ENCODE data around the gene SPIRE2.

SPIRE2 gene

GRCh38 chr16:89864527-89864820 is 36.2 kb downstream of the SPIRE2 start:
- CTCF ChIA-PET = interaction anchor here (0.7 to 7.9 kb wide), 4 partner anchors 9 to 165 kb away, joined by 3 to 68 read pairs (median 42); partner anchors contain the start of genes SPATA2L and TCF25
- DNase-seq (ENCODE audit: extremely low spot score) = no peak
- POLR2A ChIA-PET = no interaction called here
- no peak for TF ChIP-seq CTCF (IDR thresholded peaks at IDR 0.05; ENCODE audit: control extremely low read depth, extremely low read depth, low read depth, missing control alignments)

- no peak for TF ChIP-seq CTCF (IDR thresholded peaks at IDR 0.05; ENCODE audit: control extremely low read depth, extremely low read depth, low read depth, missing control alignments)
Observed at GRCh38 chr16:89867918-89868317, 39.6 kb downstream of the SPIRE2 start.

GRCh38 chr16:89869911-89870310 is 41.6 kb downstream of the SPIRE2 start:
- no peak for TF ChIP-seq CTCF (IDR thresholded peaks at IDR 0.05; ENCODE audit: control extremely low read depth, extremely low read depth, low read depth, missing control alignments)
- CTCF ChIA-PET = interaction anchor here (7.6 kb wide), 1 partner anchor 9 kb away, joined by 67 read pairs; no protein-coding TSS in a partner anchor
- no peak for DNase-seq (ENCODE audit: extremely low spot score)
- POLR2A ChIA-PET = no interaction called here

More at GRCh38 chr16:89867918-89868317, 39.6 kb downstream of the SPIRE2 start:
- DNase-seq (ENCODE audit: extremely low spot score) = no peak
- CTCF ChIA-PET = no interaction called here
- POLR2A ChIA-PET = no interaction called here

GRCh38 chr16:89870440-89870839 is 42.2 kb downstream of the SPIRE2 start:
- no peak for TF ChIP-seq CTCF (IDR thresholded peaks at IDR 0.05; ENCODE audit: control extremely low read depth, extremely low read depth, low read depth, missing control alignments)
- DNase-seq (ENCODE audit: extremely low spot score) = no peak
- ChIA-PET CTCF (interaction anchor here (7.6 kb wide), 1 partner anchor 9 kb away, joined by 67 read pairs; no protein-coding TSS in a partner anchor), POLR2A (no interaction called here)

- no peak for TF ChIP-seq CTCF (IDR thresholded peaks at IDR 0.05; ENCODE audit: control extremely low read depth, extremely low read depth, low read depth, missing control alignments)
- DNase-seq (ENCODE audit: extremely low spot score) = no peak
- ChIA-PET POLR2A (no interaction called here), CTCF (interaction anchor here (1.2 to 7.6 kb wide), 3 partner anchors 11 to 166 kb away, joined by 3 to 67 read pairs (median 9); no protein-coding TSS in a partner anchor)
Observed at GRCh38 chr16:89871895-89872294, 43.6 kb downstream of the SPIRE2 start.

- TF ChIP-seq CTCF (IDR thresholded peaks at IDR 0.05; ENCODE audit: control extremely low read depth, extremely low read depth, low read depth, missing control alignments) = no peak
- ChIA-PET CTCF (interaction anchor here (1.1 to 7.6 kb wide), 3 partner anchors 12 to 167 kb away, joined by 4 to 67 read pairs (median 9); no protein-coding TSS in a partner anchor), POLR2A (interaction anchor here (0.6 to 1.8 kb wide), 6 partner anchors 10 to 276 kb away, joined by 3 to 10 read pairs (median 6); partner anchors contain the start of gene MC1R)
- DNase-seq (ENCODE audit: extremely low spot score) = peak; percentile 94
Observed at GRCh38 chr16:89873109-89873971, 45.1 kb downstream of the SPIRE2 start, which contains the start of gene TCF25. Gene TCF25 (plus strand): TSS chr16:89873592. CDS start chr16:89873668, 76 bp downstream.

Data from GM10248 (cell line).